SK-N-SH (cell line): ENCODE results near the gene EDN1. TPM values are rescaled to one million over a fixed set of nuclear protein-coding genes. Genes with fewer than 3 reads are reported as not detected.

Experiments
- CTCF ChIA-PET: fragments of 300-600, 350-600 bp; formaldehyde crosslinking; extraction: SDS; loops from one replicate; lab custom pipeline; 2021; lab: Yijun Ruan, JAX
- POLR2A ChIA-PET: fragments of 350-600 bp; sonication (Branson Sonifier 250); formaldehyde crosslinking; extraction: SDS; loops from one replicate; lab custom pipeline; 2020; ENCODE audit warnings: antibody characterized with exemption, inconsistent platforms; lab: Yijun Ruan, JAX
- DNase-seq: peaks from one replicate; pipeline ENCODE4 v3.0.0; 2012
- H2AFZ ChIP-seq: fragments of 200-600 bp; sonication (generic); 2 replicates; pipeline ENCODE4 v1.8.1; 2016; ENCODE audit warnings: antibody characterized with exemption, mild to moderate bottlenecking, low read depth
- H3F3A ChIP-seq: fragments of 200-600 bp; sonication (generic); replicated peaks from 2 replicates; pipeline ENCODE3; 2016; ENCODE audit warnings: antibody characterized with exemption, mild to moderate bottlenecking; ENCODE audit not compliant: insufficient read depth
- H3K27ac ChIP-seq, 2 experiments: fragments of 200-500 bp in 1 of 2; fragments of 200-600 bp in 1 of 2; sonication (Bioruptor generic) in 1 of 2; sonication (generic), shearing (Covaris generic) in 1 of 2; 2 replicates each; pipeline versions ENCODE4 v1.5.1 to v1.6.1; 2014 to 2016; ENCODE audit warnings: low read depth in 2 of 2, inconsistent platforms in 1 of 2, low read length in 1 of 2, mild to moderate bottlenecking in 1 of 2, mixed read lengths in 1 of 2
- H3K27me3 ChIP-seq: fragments of 200-600 bp; sonication (generic), shearing (Covaris generic); 2 replicates; pipeline ENCODE4 v1.6.1; 2016; ENCODE audit warnings: mixed run types; ENCODE audit not compliant: insufficient read depth
- H3K36me3 ChIP-seq, 2 experiments: fragments of 200-500 bp in 1 of 2; fragments of 200-600 bp in 1 of 2; sonication (Bioruptor generic) in 1 of 2; sonication (generic) in 1 of 2; replicated peaks in 1 of 2; 2 replicates each; pipeline versions ENCODE3 to v1.5.1; 2014 to 2016; ENCODE audit warnings: low read length in 1 of 2, mild to moderate bottlenecking in 1 of 2; ENCODE audit not compliant: insufficient read depth in 2 of 2, control insufficient read depth in 1 of 2
- H3K4me1 ChIP-seq, 2 experiments: fragments of 200-500 bp in 1 of 2; fragments of 200-600 bp in 1 of 2; sonication (Bioruptor generic) in 1 of 2; sonication (generic), shearing (Covaris generic) in 1 of 2; 2 replicates each; pipeline versions ENCODE4 v1.5.1 to v1.6.1; 2014 to 2016; ENCODE audit warnings: low read depth in 1 of 2, low read length in 1 of 2, mixed run types in 1 of 2; ENCODE audit not compliant: insufficient read depth in 2 of 2, control insufficient read depth in 1 of 2
- H3K4me2 ChIP-seq: fragments of 200-600 bp; sonication (generic), shearing (Covaris generic); 2 replicates; pipeline ENCODE4 v1.6.1; 2017; ENCODE audit warnings: mixed run types
- H3K4me3 ChIP-seq, 2 experiments: fragments of 200-500 bp in 1 of 2; fragments of 200-600 bp in 1 of 2; sonication (Bioruptor generic) in 1 of 2; sonication (generic), shearing (Covaris generic) in 1 of 2; 2 replicates each; pipeline versions ENCODE4 v1.5.1 to v1.8.1; 2014 to 2016; ENCODE audit warnings: low read depth in 2 of 2, inconsistent platforms in 1 of 2, low read length in 1 of 2, mild to moderate bottlenecking in 1 of 2, mixed read lengths in 1 of 2, moderate library complexity in 1 of 2
- H3K79me2 ChIP-seq: fragments of 200-600 bp; sonication (generic); 2 replicates; pipeline ENCODE4 v1.8.1; 2017; ENCODE audit warnings: mild to moderate bottlenecking; ENCODE audit not compliant: insufficient read depth
- H3K9ac ChIP-seq: fragments of 200-600 bp; sonication (generic); 2 replicates; pipeline ENCODE4 v1.6.1; 2017; ENCODE audit warnings: mixed run types
- H3K9me2 ChIP-seq: fragments of 200-600 bp; sonication (generic); 2 replicates; pipeline ENCODE4 v1.6.1; 2017; ENCODE audit warnings: mixed run types
- H3K9me3 ChIP-seq: fragments of 200-600 bp; sonication (generic); 2 replicates; pipeline ENCODE4 v1.6.1; 2017; ENCODE audit warnings: mixed run types, mild to moderate bottlenecking, moderate library complexity
- H4K20me1 ChIP-seq: fragments of 200-600 bp; sonication (generic); 2 replicates; pipeline ENCODE4 v1.6.1; 2017; ENCODE audit warnings: mild to moderate bottlenecking, mixed run types; ENCODE audit not compliant: insufficient read depth
- CHD2 ChIP-seq: fragments of 150-350 bp; IDR thresholded peaks from 2 replicates; pipeline ENCODE4 v1.6.1; 2018; ENCODE audit warnings: low read length; ENCODE audit not compliant: partially characterized antibody
- EP300 ChIP-seq, 2 experiments: IDR thresholded peaks; 2 replicates each; pipeline versions ENCODE4 v1.4.0 to v1.6.1; 2012; ENCODE audit warnings: borderline replicate concordance in 1 of 2, low read depth in 1 of 2, low read length in 1 of 2
- FOXM1 ChIP-seq: IDR thresholded peaks from 2 replicates; pipeline ENCODE4 v1.4.0; 2012; ENCODE audit warnings: low read depth, mild to moderate bottlenecking
- GABPA ChIP-seq: IDR thresholded peaks from 2 replicates; pipeline ENCODE4 v1.4.0; 2012; ENCODE audit warnings: low read depth, mild to moderate bottlenecking
- JUND ChIP-seq: IDR thresholded peaks from 2 replicates; pipeline ENCODE4 v1.4.0; 2012
- MAX ChIP-seq: IDR thresholded peaks from 2 replicates; pipeline ENCODE4 v1.4.0; 2012; ENCODE audit warnings: low read depth
- MEF2A ChIP-seq: IDR thresholded peaks from 2 replicates; pipeline ENCODE4 v1.4.0; 2012; ENCODE audit warnings: low read depth, borderline replicate concordance
- NFIC ChIP-seq: IDR thresholded peaks from 2 replicates; pipeline ENCODE4 v1.4.0; 2012; ENCODE audit warnings: borderline replicate concordance
- RXRA ChIP-seq: IDR thresholded peaks from 2 replicates; pipeline ENCODE4 v1.4.0; 2012; ENCODE audit warnings: low read depth, mild to moderate bottlenecking, borderline replicate concordance
- SIN3A ChIP-seq: IDR thresholded peaks from 2 replicates; pipeline ENCODE4 v1.6.1; 2012; ENCODE audit warnings: low read depth, mild to moderate bottlenecking, low read length, moderate library complexity, borderline replicate concordance
- SMC3 ChIP-seq: IDR thresholded peaks from 2 replicates; pipeline ENCODE4 v1.6.1; 2012; ENCODE audit warnings: low read depth, low read length, improper control_type of control experiment
- TAF1 ChIP-seq: IDR thresholded peaks from 2 replicates; pipeline ENCODE4 v1.6.1; 2012; ENCODE audit warnings: low read depth, mild to moderate bottlenecking, low read length, moderate library complexity, borderline replicate concordance
- TCF12 ChIP-seq: IDR thresholded peaks from 2 replicates; pipeline ENCODE4 v1.4.0; 2012
- TEAD4 ChIP-seq: IDR thresholded peaks from 2 replicates; pipeline ENCODE4 v1.4.0; 2012; ENCODE audit warnings: mild to moderate bottlenecking, borderline replicate concordance; ENCODE audit not compliant: insufficient read depth
- USF1 ChIP-seq: IDR thresholded peaks from 2 replicates; pipeline ENCODE4 v1.4.0; 2012; ENCODE audit warnings: low read depth, borderline replicate concordance
- YY1 ChIP-seq: IDR thresholded peaks from 2 replicates; pipeline ENCODE4 v1.4.0; 2012; ENCODE audit warnings: low read depth, mild to moderate bottlenecking
- ZBTB33 ChIP-seq: IDR thresholded peaks from 2 replicates; pipeline ENCODE4 v1.4.0; 2012; ENCODE audit warnings: low read depth, borderline replicate concordance
- WGBS: methylation state at CpG from one replicate; pipeline ENCODE4 v1.1.6; 2017; ENCODE audit warnings: low lambda C conversion rate; 5-methylcytosine and 5-hydroxymethylcytosine counted together
- polyA plus RNA-seq, 3 experiments: library from polyadenylated mRNA; depleted of rRNA; stranded (reverse); fragments of >200 nt; gene quantifications; 2 replicates each; pipeline ENCODE4 v1.2.3, GENCODE V29; 2012
- TF ChIP-seq, protein P1 (sequence below): IDR thresholded peaks from 2 replicates; pipeline ENCODE4; 2012

The EDN1 gene
- polyA plus RNA-seq, 1 of the 3 experiments (the other 2 are of a cell fraction) = 1.3 TPM

- Histone ChIP-seq H3K9me2 (no peaks in the 10 kb centered on the region), H3K27ac (no peak overlapping the region), H2AFZ (no peak overlapping the region), H3F3A (peaks cover 6% of the 10 kb centered on the region), H3K4me3 (no peak overlapping the region), H4K20me1 (no peaks in the 10 kb centered on the region), H3K27me3 (no peaks in the 10 kb centered on the region), H3K79me2 (no peaks in the 10 kb centered on the region), H3K4me1 (no peaks in the 10 kb centered on the region), H3K4me2 (no peak overlapping the region), H3K9me3 (no peaks in the 10 kb centered on the region), H3K9ac (no peak overlapping the region), H3K36me3 (no peaks in the 10 kb centered on the region)
- ChIA-PET CTCF (interaction anchor here (0.7 to 2.8 kb wide), 3 partner anchors 11 to 44 kb away, joined by 3 to 8 read pairs (median 4); partner anchors contain the start of gene EDN1), POLR2A (no interaction called here)
- TF ChIP-seq TAF1 (no peak), TCF12 (no peak), RXRA (no peak), JUND (no peak)
- DNase-seq = no peak
- WGBS = 41% methylated on average over 1 of the region's 1 CpG
Observed at GRCh38 chr6:12271997-12272396, 18.2 kb upstream of the EDN1 start.

DNA sequence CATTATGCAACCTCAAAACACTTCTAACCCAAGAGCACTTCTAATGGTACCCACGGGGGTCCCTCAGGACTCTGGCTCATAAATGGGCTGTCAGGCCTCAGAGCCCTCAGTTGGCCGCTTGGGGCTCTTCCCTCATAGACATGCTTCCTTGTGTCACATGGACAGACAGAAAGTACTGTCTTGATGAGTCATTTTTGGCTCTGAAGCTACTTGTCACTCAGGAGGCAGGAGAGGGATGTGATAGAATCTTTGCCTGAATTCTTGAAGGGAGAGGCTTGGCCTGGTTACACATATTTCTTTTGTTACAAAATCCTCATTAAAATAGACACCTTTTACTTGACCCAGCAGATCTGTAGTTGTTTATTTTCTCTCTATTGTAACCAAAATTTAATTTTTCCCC lies 15.1 kb upstream of the EDN1 start:
- WGBS = 46% methylated on average over 2 of the region's 2 CpGs
- Histone ChIP-seq H3K27me3 (no peaks in the 10 kb centered on the region), H3K9ac (no peak overlapping the region), H3K36me3 (no peaks in the 10 kb centered on the region), H3K79me2 (no peaks in the 10 kb centered on the region), H3F3A (peaks cover 4% of the 10 kb centered on the region), H4K20me1 (no peaks in the 10 kb centered on the region), H3K9me3 (no peaks in the 10 kb centered on the region), H2AFZ (no peak overlapping the region), H3K4me2 (no peak overlapping the region; the same call in 1 of the 2 replicates), H3K4me3 (no peak overlapping the region), H3K27ac (no peak overlapping the region), H3K9me2 (no peaks in the 10 kb centered on the region), H3K4me1 (peaks cover 0 to 9% of the 10 kb centered on the region in 2 experiments; a peak in 2 of 4 replicates)
- DNase-seq = no peak
- POLR2A ChIA-PET = no interaction called here
- peak; percentile 39; the same call in 1 of the 2 replicates for TF ChIP-seq JUND
- peak; percentile 31; the same call in 1 of the 2 replicates for TF ChIP-seq USF1
- TF ChIP-seq, protein P1, sequence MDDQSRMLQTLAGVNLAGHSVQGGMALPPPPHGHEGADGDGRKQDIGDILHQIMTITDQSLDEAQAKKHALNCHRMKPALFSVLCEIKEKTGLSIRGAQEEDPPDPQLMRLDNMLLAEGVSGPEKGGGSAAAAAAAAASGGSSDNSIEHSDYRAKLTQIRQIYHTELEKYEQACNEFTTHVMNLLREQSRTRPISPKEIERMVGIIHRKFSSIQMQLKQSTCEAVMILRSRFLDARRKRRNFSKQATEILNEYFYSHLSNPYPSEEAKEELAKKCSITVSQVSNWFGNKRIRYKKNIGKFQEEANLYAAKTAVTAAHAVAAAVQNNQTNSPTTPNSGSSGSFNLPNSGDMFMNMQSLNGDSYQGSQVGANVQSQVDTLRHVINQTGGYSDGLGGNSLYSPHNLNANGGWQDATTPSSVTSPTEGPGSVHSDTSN = peak; percentile 78
- TF ChIP-seq NFIC = peak; percentile 71
- TF ChIP-seq FOXM1 = no peak
- CTCF ChIA-PET = interaction anchor here (1.2 to 1.9 kb wide), 2 partner anchors 12 to 15 kb away, joined by 3 to 9 read pairs; partner anchors contain the start of gene EDN1

GRCh38 chr6:12276930-12277315 lies 13.2 kb upstream of the EDN1 start:
- CTCF ChIA-PET = interaction anchor here (2.1 to 5.0 kb wide), 2 partner anchors 13 to 43 kb away, joined by 7 to 30 read pairs; partner anchors contain the start of gene EDN1
- TF ChIP-seq SMC3 (no peak), ZBTB33 (no peak), JUND (no peak), GABPA (no peak), TCF12 (no peak), MEF2A (no peak), TEAD4 (no peak), CHD2 (no peak), YY1 (no peak), SIN3A (no peak), EP300 (IDR thresholded peaks at IDR 0.05; ENCODE audit: borderline replicate concordance in 1 of 2, low read depth in 1 of 2, low read length in 1 of 2) (no peak), MAX (no peak), TAF1 (no peak), USF1 (no peak)

More at GRCh38 chr6:12276930-12277315, 13.2 kb upstream of the EDN1 start:
- Histone ChIP-seq H3K9ac (no peak overlapping the region), H3K79me2 (no peaks in the 10 kb centered on the region), H3K4me1 (peaks cover 0 to 12% of the 10 kb centered on the region in 2 experiments; a peak in 2 of 4 replicates), H3K9me3 (no peaks in the 10 kb centered on the region), H3K27me3 (no peaks in the 10 kb centered on the region), H4K20me1 (no peaks in the 10 kb centered on the region), H3K36me3 (no peaks in the 10 kb centered on the region), H3K27ac (no peak overlapping the region), H3K4me2 (no peak overlapping the region), H3K9me2 (no peaks in the 10 kb centered on the region), H3F3A (peaks cover 4% of the 10 kb centered on the region), H3K4me3 (no peak overlapping the region), H2AFZ (no peak overlapping the region)
- DNase-seq = no peak
- POLR2A ChIA-PET = no interaction called here
- WGBS = 95% methylated on average over 1 of the region's 1 CpG
